HG03066 (cell line): ENCODE measurements around the gene LDAH.

ENCODE experiments used
- ATAC-seq: cut with Tn5 transposase; IDR thresholded peaks from one replicate; pipeline ENCODE4 v1.9.1; 2021; ENCODE audit warnings: low read depth; ENCODE audit not compliant: unreplicated experiment

LDAH gene

DNA sequence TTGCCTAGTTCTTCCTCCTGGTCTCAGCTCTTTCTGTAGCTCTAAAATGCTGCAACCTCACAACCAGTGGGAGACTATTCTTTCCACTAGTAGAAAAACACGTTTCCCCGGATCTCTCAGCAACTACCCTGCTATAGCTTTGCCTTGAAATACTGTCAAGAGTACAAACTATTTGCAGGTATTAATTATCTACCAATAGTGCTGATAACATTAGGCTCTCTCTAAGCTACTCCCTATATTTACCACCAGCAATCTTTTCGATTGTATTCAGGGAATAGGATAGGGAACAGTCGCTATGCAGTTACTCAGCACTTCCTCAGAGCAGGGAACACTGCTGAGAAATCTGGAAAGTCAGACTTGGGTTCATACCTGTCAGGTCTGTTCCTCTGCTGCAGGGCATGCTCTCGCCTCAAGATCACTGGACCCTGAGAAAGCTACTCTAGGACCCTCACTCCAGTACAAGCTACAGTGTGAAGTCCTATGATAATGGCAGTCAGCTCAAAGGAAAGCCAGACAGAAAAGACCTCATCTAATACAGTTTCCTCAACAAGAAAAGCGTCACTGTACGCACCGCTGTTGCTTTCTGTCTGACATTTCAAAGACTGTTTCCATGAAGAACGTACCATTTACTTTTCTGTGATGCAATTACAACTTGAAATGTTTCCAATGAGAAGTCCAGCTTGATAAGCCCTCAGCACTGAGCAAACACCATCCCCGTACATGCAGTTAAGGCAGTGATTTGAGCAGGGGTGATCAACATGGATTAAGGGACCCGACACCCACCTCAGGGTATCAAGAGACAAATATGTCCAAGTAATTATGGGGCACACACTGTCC lies 133.3 kb downstream of the LDAH start:
- ATAC-seq: no peak

DNA sequence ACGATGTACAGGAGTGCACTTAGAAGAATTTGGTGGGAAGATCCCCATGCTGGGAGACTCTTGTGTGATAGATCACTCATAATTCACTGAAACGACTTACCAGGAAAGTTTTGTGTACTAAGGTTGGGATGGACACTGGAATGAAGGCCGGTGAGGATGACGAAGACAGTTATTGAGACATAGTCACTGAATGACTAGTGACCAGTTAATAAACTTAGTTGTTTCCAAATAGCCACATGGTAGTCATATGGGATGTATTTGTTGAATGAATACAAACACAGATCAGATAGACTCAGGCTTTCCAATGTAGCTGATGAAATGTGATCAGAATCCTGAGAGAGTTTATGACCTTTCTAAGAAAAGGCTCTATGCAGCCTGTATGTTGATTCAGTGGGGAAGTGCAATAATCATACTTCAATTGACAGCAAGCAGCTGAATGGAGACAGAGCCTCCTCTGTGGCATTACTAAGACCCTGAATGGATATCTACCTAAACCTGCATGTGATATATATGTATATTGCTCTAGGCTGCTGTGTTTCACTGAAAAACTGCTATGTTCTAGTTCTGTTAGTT lies 135.6 kb downstream of the LDAH start:
- no peak for ATAC-seq

DNA sequence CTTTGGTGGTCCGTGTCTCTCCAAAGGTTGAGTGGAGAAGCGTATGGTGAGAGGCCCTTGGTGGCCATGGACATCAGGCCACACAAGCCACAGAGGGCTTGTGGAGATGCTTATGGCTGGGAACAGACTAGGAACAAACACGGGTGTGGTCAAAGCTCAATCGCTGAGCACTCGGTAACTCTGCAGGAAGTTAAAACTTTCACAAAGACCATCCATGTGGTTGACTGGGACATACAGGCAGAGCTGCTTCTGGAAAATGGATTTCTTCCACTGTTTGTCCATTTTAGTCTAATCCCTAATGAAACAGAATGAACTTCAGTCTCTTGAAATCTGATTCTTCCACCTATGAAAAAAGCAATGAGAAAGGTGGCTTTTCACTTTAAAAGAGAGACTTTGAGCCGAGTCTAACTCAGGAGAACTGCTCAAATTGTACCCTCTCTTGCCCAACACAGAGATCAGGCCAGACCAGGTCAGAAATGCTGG lies 138.3 kb downstream of the LDAH start:
- no peak for ATAC-seq

DNA sequence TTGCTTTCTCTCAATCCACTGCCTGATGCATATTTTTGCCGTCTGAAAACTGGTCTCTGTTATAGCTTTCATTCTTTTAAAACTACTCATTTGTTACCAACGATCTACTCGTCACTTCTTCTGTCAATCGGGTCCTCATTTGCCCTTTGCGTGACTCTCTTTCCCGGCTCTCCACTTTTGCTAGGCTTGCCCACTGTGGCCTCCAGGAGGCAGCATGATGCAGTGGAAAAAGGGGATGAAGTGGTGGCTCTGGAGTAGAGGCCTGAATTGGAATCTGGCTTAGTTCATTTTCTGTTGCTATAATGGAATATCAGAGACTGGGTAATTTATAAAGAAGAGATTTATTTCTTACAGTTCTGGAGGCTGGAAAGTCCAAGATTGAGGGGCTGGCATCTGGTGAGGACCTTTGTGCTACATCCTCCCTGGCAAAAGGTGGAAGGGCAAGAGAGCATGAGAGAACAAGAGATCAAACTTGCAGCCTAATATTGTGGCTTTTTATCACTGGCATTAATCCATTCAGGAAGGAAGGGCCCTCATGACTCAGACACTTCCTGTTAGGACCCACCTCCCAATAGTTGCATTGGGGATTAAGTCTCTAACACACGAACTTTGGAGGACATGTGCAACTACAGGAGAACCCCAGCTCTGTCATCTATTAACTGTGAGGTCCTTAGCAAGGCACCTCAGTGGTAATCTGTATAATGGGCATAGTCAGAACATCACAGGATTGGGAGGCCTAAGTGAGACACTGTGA lies 140.6 kb downstream of the LDAH start:
- no peak for ATAC-seq

DNA sequence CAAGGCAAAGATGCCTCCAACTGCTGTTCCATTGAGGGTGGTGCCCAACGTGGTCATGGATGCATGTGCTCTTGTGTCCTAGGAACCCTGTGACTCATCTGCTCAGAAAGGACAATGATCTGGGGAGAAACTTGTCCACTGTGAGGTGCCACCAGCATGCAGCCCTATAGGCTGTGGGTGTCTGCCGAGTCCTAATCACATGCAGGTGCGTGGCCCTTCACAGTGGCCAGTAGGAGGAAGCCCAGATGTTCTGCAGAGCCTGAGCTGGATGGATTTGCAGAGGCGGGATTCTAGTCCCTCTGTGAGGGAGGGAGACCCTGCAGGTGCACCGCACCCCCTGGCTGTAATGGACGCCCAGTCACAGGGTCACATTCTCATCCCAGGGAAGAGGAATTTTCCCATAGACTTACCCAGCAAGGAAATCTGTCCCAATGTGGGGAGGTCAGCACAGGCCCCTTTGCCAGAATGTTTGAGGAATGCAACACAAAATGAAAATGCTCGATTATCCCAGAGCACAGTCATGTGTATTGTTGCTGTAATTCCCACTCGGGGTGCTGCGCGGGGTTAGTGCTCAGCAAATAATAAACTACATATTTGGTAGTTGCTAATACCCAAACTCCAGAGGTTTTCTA lies 142.0 kb downstream of the LDAH start:
- ATAC-seq: no peak

DNA sequence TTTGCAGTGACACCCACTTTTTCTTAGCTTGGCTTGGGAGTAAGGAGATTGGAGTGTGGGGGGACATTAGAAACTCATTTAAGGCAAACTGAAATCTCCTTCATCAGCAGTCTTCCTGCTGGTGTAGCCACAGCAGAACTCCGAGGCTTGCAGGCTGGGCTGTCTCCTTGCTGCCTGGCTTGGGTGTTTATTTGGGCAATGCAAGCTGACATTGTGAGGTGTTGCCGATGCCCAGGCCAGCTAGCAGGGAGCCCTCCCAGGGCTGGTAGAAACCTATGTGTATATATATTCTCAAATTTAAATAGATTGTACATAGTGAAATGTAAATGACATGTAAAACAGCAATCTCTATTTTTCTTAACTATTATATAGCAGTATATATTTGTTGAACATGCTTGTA lies 144.1 kb downstream of the LDAH start:
- ATAC-seq: no peak

DNA sequence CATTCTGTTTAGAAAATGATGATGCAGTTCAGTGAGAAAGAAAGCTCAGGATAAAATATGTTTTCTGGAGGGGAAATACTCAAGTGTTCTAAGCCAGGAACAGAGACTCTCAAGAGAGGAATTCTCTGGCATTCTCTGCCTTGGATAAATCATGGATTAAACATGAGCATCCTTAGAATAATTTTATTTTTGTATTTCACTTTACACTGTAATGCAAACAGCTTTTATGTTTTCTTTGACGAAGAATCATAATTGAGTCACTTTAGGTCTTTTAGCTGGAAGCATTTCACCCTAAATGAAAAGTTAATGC lies 144.9 kb downstream of the LDAH start:
- ATAC-seq: no peak

DNA sequence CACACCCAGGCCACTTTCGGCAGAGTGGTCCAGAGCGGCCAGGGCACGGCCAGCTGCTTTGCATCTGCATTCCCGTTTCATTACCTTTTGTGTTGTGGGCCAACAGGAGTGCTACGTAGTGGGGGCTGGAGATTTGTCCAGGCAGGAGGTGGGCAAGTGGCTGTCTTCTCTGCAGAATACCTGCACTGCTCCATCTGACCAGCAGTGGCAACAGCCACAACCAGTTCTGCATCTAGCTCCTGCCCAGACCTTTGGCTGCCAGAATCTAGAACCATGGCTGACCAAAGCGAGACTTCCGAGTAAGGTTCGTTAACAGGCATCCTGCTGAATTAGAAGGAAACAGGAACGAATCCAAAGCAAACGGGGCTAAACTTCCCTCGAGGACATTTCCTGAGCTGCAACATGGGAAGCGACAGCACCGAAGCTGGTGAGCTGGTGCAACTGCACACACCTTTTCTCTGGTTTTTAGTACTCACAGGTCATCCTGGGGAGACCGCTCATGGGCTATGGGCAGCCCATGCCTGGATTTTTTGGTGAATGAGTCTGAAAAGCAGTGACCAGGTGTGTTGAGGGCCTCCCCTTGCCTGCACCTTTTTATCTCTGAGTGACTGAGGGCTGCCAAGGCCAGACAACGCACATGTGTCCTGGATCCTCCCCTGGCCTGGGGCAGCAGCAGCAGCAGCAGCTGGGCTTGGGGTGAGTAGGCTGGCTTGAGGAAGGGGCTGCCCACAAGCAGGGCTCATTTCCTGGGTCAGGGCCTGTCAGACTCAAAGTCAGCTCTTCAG lies 145.4 kb downstream of the LDAH start:
- ATAC-seq: no peak

DNA sequence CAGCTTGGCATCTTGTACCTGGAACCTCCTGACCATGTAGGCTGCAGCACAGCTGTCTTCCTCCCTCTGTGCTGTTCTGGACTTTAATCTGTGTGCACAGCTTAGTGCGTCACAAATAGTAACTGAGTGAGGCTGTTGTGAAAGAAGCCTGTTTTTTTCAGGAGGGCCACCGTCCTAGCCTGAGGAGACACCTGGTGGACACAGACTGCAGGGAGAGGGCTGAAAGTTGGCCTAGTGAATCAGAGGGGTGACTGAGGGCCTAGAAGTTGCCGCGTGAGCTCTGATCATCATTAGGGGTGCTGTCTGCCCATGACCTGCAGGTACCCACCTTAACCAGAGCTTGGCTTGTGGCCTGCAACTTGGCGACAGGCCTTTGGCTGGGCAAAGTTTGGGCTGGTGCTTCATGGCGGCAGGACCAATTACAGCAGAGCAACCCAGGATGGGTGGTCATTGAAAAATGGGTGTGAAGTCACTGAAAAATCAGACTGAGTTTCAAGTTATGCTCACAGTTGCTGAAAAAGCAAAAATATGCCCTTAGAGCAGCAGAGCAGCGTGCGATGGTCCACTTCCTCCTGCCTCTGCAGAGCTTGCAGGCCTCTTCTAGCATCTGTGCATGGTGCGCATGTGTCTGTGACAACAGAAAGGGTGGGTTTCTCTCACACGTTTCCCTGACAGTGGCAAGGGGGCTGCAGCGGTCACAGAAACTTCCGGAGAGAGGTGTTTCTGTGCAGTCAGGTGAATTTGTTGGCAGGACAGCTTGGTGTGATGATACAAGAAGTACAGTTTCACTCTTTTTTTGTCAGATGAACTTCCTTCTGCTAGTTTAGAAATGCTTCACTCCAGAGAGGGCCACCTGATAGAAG lies 146.3 kb downstream of the LDAH start:
- no peak for ATAC-seq

DNA sequence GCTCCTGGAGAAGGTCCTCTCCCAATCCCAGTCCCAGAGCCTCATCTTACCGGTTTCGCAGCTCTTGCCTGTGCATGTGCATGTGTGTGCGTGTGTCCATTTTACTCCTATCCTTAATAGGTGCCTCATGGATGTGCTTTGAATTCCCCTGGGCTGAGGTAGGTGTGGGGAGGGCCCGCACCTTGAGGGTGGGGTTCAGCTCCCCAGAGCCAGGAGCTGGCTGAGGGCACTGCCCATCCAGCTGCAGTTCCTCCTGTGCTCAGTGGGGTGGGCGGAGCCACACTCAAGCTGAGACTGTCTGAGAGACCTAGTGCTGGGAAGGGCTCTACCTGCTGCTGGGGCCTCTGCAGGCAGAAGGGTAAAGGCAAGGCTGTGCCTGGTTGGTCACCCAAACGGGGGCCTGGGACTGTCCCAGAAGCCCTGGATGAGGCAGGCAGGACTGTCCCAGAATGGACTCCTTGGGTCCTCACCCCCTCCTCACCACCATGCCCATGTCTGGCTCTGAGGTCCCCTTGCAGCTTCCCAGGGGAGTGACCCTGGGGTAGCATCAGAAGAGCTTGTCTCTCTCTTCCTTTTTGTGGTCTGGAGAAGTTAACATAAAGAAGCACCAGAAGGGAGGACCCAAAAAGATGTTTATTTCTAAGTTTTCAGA lies 147.1 kb downstream of the LDAH start:
- no peak for ATAC-seq

DNA sequence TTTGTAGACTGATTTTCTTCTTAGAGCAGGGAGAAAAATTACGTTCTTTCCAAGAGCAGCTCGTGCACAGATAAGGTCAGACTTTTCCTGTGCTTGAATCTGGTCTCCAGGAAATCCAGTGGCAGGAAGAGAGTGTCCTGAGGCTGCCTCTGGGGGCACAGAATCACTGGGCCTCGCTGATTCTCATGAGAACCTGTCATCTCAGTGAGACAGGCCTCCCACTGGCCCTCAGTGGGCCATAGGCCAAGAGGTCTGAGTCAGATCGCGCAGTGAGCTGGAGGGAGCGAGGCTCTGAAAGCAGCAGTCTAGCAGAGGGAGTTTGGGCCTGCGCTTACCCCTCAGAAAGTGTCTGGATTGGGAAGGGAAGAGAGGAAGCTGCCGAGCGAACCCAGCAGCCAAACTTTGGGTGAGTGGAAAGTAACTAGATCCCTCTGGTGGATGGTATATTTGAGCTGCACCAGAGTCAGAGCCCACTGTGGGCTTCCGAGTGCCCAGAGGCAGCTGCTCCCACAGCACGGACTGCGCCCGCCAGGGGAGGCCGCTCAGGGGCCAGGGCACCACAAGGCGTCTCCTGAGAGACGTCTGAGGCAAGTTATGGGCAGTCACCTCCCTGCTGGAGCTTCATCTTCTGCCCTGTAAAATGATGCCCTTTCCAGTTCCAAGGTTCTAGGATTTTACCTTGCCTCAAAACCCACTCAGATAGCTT lies 147.8 kb downstream of the LDAH start:
- ATAC-seq: no peak

DNA sequence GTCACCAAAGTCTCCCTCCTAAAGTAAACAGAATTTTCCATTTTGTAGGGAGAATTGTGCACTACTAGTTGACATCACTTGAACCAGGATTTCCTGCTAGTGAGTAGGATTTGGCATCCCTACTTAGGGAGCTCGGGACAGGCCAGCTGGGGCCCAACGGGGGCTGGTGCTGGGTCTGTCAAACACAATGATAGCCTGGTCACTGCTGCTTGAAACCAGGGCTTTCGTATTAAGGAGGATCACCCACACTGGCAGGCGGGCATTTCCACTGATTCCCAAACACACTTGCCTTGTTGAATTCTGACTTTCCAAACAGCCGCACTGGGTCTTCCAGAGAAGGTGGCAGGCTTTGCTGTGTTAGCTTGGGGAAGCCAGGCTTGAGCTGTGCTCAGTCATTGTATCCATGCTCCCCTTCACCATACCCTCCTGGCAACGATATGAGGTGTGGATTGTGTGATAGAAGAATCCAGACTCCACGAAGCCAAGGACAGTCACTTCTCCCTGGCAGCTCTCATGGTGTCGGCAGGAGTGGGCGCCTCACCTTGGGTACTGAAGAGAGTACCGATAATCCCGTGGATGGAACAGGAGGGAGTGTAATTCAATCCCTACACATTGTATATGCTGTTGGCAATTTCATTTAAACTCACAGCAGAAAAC lies 148.5 kb downstream of the LDAH start:
- no peak for ATAC-seq

DNA sequence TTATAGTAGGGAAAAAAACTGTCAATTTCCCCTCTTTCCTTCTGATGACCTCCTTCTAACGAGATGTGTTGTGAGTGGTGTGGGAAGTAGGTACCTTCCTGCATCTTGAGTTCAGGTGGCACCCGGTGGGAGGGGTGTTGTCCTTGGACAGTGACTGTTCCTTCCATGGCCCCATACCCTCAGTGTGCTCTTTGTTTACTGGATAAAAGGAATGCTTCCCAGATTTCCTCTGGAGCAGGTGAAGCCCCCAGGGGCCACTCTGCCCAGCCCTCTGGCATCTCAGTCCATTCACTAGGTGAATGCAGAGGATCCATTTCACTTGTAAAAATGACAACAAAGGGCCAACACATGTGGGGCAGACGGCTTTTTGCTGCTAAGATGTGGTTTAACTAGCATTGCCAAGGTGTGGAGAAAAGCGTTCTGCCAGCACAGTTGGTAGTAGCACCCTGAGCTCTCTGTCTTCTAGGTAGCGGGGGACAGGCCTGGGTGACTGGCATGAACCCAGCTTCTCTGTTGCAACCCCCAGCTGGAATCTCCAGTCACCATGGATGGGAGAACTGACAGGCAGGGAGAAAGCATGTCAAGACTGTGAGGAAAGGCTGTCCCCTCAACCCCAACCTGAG lies 149.1 kb downstream of the LDAH start:
- ATAC-seq: no peak

DNA sequence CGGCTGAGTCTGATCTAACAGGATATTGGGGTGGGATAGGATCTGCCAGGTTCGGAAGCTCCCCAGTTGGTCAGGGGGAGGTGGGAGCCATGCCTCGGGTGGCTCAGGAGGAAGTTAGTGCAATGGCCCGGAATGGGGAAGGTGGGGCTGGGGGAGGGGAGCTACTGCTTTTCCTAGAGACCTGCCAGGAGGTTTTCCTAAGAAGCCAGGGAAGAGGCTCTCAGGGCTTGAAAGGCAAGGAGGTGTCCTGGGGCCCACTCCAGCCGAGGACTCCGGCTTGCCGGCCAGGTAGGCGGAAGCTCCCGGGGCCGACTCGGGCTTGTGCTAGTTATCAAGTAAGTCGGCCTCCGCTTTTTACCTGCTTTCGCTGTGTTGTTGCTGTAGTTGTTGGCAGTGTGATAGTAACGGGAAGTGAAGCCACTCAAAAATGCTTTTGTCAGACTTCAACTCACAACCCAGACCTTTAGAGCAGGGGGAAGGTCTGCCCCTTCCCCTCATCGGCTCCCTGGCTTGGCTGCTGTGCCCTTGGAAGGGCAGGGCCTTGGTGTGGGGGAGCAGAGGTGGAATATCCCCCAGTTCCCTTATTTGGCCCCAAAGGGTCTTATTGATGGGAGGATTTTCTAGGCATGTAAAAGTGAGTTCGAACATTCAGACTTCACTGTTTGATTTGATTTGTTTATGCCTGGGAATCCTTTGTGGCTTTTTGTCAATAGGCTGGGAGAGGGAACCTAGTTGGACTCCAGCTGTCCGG lies 150.5 kb downstream of the LDAH start:
- no peak for ATAC-seq

DNA sequence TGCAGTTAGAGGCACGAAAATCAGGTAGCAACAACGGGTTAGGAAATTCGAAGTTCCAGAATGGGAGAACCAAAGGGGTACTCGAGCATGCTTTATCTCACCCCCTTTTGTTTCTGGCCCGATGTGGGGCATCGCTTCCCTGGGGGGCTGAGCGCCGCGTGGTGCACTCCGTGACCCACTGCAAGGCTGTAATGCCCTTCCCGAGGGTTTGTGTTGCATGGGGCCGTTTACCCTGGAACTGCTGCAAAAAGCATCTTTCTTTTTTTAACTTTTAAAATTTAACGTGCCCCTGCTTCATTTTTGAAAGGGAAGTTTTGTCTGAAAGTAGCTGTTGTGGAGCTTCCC lies 151.2 kb downstream of the LDAH start:
- no peak for ATAC-seq

DNA sequence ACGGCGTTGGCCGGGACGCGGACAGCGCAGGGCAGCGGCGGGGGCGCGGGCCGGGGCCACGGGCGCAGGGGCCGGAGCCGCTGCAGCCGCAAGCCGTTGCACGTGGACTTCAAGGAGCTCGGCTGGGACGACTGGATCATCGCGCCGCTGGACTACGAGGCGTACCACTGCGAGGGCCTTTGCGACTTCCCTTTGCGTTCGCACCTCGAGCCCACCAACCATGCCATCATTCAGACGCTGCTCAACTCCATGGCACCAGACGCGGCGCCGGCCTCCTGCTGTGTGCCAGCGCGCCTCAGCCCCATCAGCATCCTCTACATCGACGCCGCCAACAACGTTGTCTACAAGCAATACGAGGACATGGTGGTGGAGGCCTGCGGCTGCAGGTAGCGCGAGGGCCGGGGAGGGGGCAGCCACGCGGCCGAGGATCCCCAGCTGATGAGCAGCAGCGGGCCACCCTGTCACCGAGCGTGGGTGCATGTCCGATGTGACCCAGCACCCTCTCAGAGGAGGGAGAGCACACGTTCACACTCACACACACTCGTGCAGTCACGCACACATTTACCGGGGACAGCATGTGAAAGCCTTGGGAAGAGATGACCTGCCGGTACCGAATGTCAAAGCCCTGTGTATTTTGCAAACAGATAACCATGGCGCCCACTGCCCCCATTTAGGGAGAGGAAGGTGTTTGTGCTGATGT lies 151.7 kb downstream of the LDAH start:
- no peak for ATAC-seq
